Endothelial cell of umbilical vein (primary cell): ENCODE data around the gene OSBPL6.
A peak's percentile ranks its signal among the peaks of the same experiment; 100 is the strongest.

Experiments
- CTCF ChIP-seq, 2 donors: IDR thresholded peaks; 1 replicate in 1 of 2; 2 replicates in 1 of 2; pipeline ENCODE4 v1.5.1; 2011; ENCODE audit warnings: low read length in 2 of 2, mild to moderate bottlenecking in 2 of 2, moderate library complexity in 2 of 2, control low read depth in 1 of 2, inconsistent platforms in 1 of 2, low read depth in 1 of 2; ENCODE audit not compliant: insufficient read depth in 1 of 2; ENCODE audit errors: extremely low read depth in 1 of 2
- EZH2 ChIP-seq: IDR thresholded peaks from 2 replicates; pipeline ENCODE4 v1.6.1; 2012; ENCODE audit warnings: borderline replicate concordance, low read depth, mild to moderate bottlenecking, moderate library complexity, low read length, inconsistent platforms; ENCODE audit not compliant: severe bottlenecking
- FOS ChIP-seq: IDR thresholded peaks from 2 replicates; pipeline ENCODE4 v1.6.1; 2011; ENCODE audit warnings: mild to moderate bottlenecking, low read length, moderate library complexity, borderline replicate concordance; ENCODE audit not compliant: insufficient read depth
- GATA2 ChIP-seq: IDR thresholded peaks from 2 replicates; pipeline ENCODE4 v1.7.0; 2011; ENCODE audit warnings: low read depth, mild to moderate bottlenecking, moderate library complexity, mixed read lengths, low read length; ENCODE audit not compliant: insufficient read length, insufficient read depth
- MAX ChIP-seq: IDR thresholded peaks from 2 replicates; pipeline ENCODE4 v1.6.1; 2011; ENCODE audit not compliant: insufficient read depth, insufficient read length
- POLR2A ChIP-seq: IDR thresholded peaks from 2 replicates; pipeline ENCODE4 v1.6.1; 2012; ENCODE audit warnings: low read depth, mild to moderate bottlenecking, control low read depth, low read length
- POLR2AphosphoS5 ChIP-seq: IDR thresholded peaks from 2 replicates; pipeline ENCODE4 v1.6.1; 2012; ENCODE audit warnings: low read depth, mild to moderate bottlenecking, control low read depth, low read length, moderate library complexity; ENCODE audit not compliant: insufficient read depth

- TF ChIP-seq MAX (no peak), POLR2A (no peak), POLR2AphosphoS5 (no peak), GATA2 (no peak), CTCF (IDR thresholded peaks at IDR 0.05; ENCODE audit: extremely low read depth in 1 of 2, insufficient read depth in 1 of 2, low read depth in 1 of 2, low read length in 2 of 2) (no peak), EZH2 (no peak), FOS (peak; percentile 43)
Observed at GRCh38 chr2:178227187-178227586, 32.9 kb downstream of the OSBPL6 start.
